K562 (cell line): ENCODE measurements around the gene CARMIL3. TPM values are rescaled to one million over a fixed set of nuclear protein-coding genes. Genes with fewer than 3 reads are reported as not detected.

ENCODE experiments used
- ARID4B ChIP-seq: sonication (generic); formaldehyde crosslinking; IDR thresholded peaks from 2 replicates; pipeline ENCODE4 v1.8.0; 2022; ENCODE audit warnings: mild to moderate bottlenecking, missing genetic modification reagents
- BHLHE40 ChIP-seq: IDR thresholded peaks from 2 replicates; pipeline ENCODE4 v1.6.1; 2011; ENCODE audit warnings: low read length, improper control_type of control experiment
- CHCHD3 ChIP-seq: fragments of 250-450 bp; sonication (Bioruptor Pico); IDR thresholded peaks from 2 replicates; pipeline ENCODE4 v2.1.2; 2022; ENCODE audit warnings: mild to moderate bottlenecking
- polyA plus RNA-seq, 8 experiments: library from polyadenylated mRNA; depleted of rRNA in 4 of 8; stranded (reverse) in 5 of 8; unstranded in 3 of 8; fragments of >200 nt; fragmentation: Nextera tagmentation in 2 of 8; fragmentation: Illumina TruSeq in 1 of 8; extraction: Ambion mirVana in 2 of 8; extraction: Trizol in 1 of 8; gene quantifications; 2 replicates each; pipeline versions ENCODE4 v1.2.1 to v1.2.3, GENCODE V29; 2011 to 2014; ENCODE audit warnings: inconsistent platforms in 1 of 8, missing spikeins in 1 of 8
- total RNA-seq, 7 experiments: library from RNA; depleted of rRNA in 6 of 7; stranded (reverse); fragments of >200 nt in 6 of 7; fragmentation: Illumina TruSeq in 2 of 7; extraction: Trizol in 2 of 7; gene quantifications; 2 replicates each; pipeline versions ENCODE4 v1.2.1 to v1.2.3, GENCODE V29; 2011 to 2021; ENCODE audit warnings: low replicate concordance in 1 of 7
- TF ChIP-seq, protein P1 (sequence below): fragments of 250-450 bp; sonication (Bioruptor Pico); IDR thresholded peaks from 2 replicates; pipeline ENCODE4 v1.4.0; 2020; ENCODE audit warnings: mild to moderate bottlenecking, moderate library complexity

Gene CARMIL3
- total and polyA plus RNA-seq, 9 of the 15 experiments (the other 6 are each of a cell fraction or from before 2014, with no cell fraction given), result 0.01 to 0.11 (median 0.05) TPM; not detected in 5

GRCh38 chr14:24092505-24093206 lies 40.8 kb downstream of the CARMIL3 start (continued):
- no peak for TF ChIP-seq ARID4B (CRISPR knock-in tag)
- TF ChIP-seq CHCHD3 (CRISPR knock-in tag), result no peak
- TF ChIP-seq, protein P1, sequence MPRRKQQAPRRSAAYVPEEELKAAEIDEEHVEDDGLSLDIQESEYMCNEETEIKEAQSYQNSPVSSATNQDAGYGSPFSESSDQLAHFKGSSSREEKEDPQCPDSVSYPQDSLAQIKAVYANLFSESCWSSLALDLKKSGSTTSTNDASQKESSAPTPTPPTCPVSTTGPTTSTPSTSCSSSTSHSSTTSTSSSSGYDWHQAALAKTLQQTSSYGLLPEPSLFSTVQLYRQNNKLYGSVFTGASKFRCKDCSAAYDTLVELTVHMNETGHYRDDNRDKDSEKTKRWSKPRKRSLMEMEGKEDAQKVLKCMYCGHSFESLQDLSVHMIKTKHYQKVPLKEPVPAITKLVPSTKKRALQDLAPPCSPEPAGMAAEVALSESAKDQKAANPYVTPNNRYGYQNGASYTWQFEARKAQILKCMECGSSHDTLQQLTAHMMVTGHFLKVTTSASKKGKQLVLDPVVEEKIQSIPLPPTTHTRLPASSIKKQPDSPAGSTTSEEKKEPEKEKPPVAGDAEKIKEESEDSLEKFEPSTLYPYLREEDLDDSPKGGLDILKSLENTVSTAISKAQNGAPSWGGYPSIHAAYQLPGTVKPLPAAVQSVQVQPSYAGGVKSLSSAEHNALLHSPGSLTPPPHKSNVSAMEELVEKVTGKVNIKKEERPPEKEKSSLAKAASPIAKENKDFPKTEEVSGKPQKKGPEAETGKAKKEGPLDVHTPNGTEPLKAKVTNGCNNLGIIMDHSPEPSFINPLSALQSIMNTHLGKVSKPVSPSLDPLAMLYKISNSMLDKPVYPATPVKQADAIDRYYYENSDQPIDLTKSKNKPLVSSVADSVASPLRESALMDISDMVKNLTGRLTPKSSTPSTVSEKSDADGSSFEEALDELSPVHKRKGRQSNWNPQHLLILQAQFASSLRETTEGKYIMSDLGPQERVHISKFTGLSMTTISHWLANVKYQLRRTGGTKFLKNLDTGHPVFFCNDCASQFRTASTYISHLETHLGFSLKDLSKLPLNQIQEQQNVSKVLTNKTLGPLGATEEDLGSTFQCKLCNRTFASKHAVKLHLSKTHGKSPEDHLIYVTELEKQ (CRISPR knock-in tag), result no peak
- TF ChIP-seq BHLHE40, result no peak
